ENCODE results near the gene PSMD9.

- TF ChIP-seq TOX (CRISPR knock-in tag; IDR thresholded peaks at IDR 0.05; ENCODE audit: borderline replicate concordance) = no peak
- TF ChIP-seq CSDC2 (CRISPR knock-in tag; IDR thresholded peaks at IDR 0.05) = no peak
- TF ChIP-seq SNAI2 (CRISPR knock-in tag; IDR thresholded peaks at IDR 0.05) = no peak
- no peak for TF ChIP-seq TSHZ2 (CRISPR knock-in tag; IDR thresholded peaks at IDR 0.05)
- TF ChIP-seq ESRRG (CRISPR knock-in tag; IDR thresholded peaks at IDR 0.05) = no peak
- no peak for TF ChIP-seq PATZ1 (CRISPR knock-in tag; IDR thresholded peaks at IDR 0.05; ENCODE audit: borderline replicate concordance)
- TF ChIP-seq RARB (CRISPR knock-in tag; IDR thresholded peaks at IDR 0.05) = no peak
These were observed 26.8 kb upstream of the PSMD9 start for GRCh38 chr12:121861636-121862254.
